Breast epithelium (tissue), 3 donors: Measurements from ENCODE around the gene SCGB1C1.

ENCODE experiments used
- POLR2A ChIP-seq: fragments of 450-650 bp; IDR thresholded peaks from one replicate; pipeline ENCODE4 v1.6.1; 2016; ENCODE audit warnings: antibody characterized with exemption, mild to moderate bottlenecking, moderate library complexity
- POLR2AphosphoS5 ChIP-seq, 3 donors: sonication (generic); formaldehyde crosslinking; IDR thresholded peaks; one replicate each; pipeline ENCODE4 v1.6.1; 2017; ENCODE audit warnings: antibody characterized with exemption in 3 of 3
- TF ChIP-seq, protein P1 (sequence below), 3 donors: fragments of 450-650 bp; IDR thresholded peaks; one replicate each; pipeline ENCODE4 v1.5.1; 2016 to 2017; ENCODE audit warnings: antibody characterized with exemption in 3 of 3, mild to moderate bottlenecking in 3 of 3, moderate library complexity in 3 of 3

- TF ChIP-seq POLR2A (no peak), POLR2AphosphoS5 (IDR thresholded peaks at IDR 0.05) (no peak)
- TF ChIP-seq, protein P1, sequence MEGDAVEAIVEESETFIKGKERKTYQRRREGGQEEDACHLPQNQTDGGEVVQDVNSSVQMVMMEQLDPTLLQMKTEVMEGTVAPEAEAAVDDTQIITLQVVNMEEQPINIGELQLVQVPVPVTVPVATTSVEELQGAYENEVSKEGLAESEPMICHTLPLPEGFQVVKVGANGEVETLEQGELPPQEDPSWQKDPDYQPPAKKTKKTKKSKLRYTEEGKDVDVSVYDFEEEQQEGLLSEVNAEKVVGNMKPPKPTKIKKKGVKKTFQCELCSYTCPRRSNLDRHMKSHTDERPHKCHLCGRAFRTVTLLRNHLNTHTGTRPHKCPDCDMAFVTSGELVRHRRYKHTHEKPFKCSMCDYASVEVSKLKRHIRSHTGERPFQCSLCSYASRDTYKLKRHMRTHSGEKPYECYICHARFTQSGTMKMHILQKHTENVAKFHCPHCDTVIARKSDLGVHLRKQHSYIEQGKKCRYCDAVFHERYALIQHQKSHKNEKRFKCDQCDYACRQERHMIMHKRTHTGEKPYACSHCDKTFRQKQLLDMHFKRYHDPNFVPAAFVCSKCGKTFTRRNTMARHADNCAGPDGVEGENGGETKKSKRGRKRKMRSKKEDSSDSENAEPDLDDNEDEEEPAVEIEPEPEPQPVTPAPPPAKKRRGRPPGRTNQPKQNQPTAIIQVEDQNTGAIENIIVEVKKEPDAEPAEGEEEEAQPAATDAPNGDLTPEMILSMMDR (IDR thresholded peaks at IDR 0.05), result no peak
Measured at GRCh38 chr11:212150-213100, 19.5 kb downstream of the SCGB1C1 start.
